Measurements from ENCODE around the gene AGAP3. TPM values are rescaled to one million over a fixed set of nuclear protein-coding genes. Genes with fewer than 3 reads are reported as not detected.

Gene AGAP3
- polyA plus RNA-seq, 4 donors, result 54.8 to 92.1 (median 68.4) TPM

GRCh38 chr7:151086802-151087244 lies 548 bp downstream of the AGAP3 start:
- DNase-seq (ENCODE audit: low read depth in 4 of 4, low spot score in 2 of 4), result no peak

GRCh38 chr7:151087245-151088018 lies 1.2 kb downstream of the AGAP3 start:
- no peak for DNase-seq (ENCODE audit: low read depth in 4 of 4, low spot score in 2 of 4)

GRCh38 chr7:151088019-151088855 lies 2.0 kb downstream of the AGAP3 start:
- no peak for DNase-seq (ENCODE audit: low read depth in 4 of 4, low spot score in 2 of 4)

GRCh38 chr7:151088856-151089699 lies 2.8 kb downstream of the AGAP3 start:
- DNase-seq (ENCODE audit: low read depth in 4 of 4, low spot score in 2 of 4), result no peak

- DNase-seq (ENCODE audit: low read depth in 4 of 4, low spot score in 2 of 4), result no peak
Measured at GRCh38 chr7:151089893-151090730, 3.8 kb downstream of the AGAP3 start.

- DNase-seq (ENCODE audit: low read depth in 4 of 4, low spot score in 2 of 4), result no peak
Measured at GRCh38 chr7:151091003-151091402, 4.7 kb downstream of the AGAP3 start.

GRCh38 chr7:151091431-151091830 lies 5.2 kb downstream of the AGAP3 start:
- no peak for DNase-seq (ENCODE audit: low read depth in 4 of 4, low spot score in 2 of 4)

GRCh38 chr7:151091988-151092387 lies 5.7 kb downstream of the AGAP3 start:
- DNase-seq (ENCODE audit: low read depth in 4 of 4, low spot score in 2 of 4), result no peak

GRCh38 chr7:151093748-151094147 lies 7.5 kb downstream of the AGAP3 start:
- no peak for DNase-seq (ENCODE audit: low read depth in 4 of 4, low spot score in 2 of 4)

- no peak for DNase-seq (ENCODE audit: low read depth in 4 of 4, low spot score in 2 of 4)
Measured at GRCh38 chr7:151094675-151095074, 8.4 kb downstream of the AGAP3 start.

GRCh38 chr7:151095123-151095797 lies 9.0 kb downstream of the AGAP3 start:
- no peak for DNase-seq (ENCODE audit: low read depth in 4 of 4, low spot score in 2 of 4)

GRCh38 chr7:151095828-151096475 lies 9.7 kb downstream of the AGAP3 start:
- no peak for DNase-seq (ENCODE audit: low read depth in 4 of 4, low spot score in 2 of 4)

GRCh38 chr7:151099486-151100211 lies 13.4 kb downstream of the AGAP3 start:
- DNase-seq (ENCODE audit: low read depth in 4 of 4, low spot score in 2 of 4), result no peak

- no peak for DNase-seq (ENCODE audit: low read depth in 4 of 4, low spot score in 2 of 4)
Measured at GRCh38 chr7:151100921-151101320, 14.6 kb downstream of the AGAP3 start.

- DNase-seq (ENCODE audit: low read depth in 4 of 4, low spot score in 2 of 4), result no peak
Measured at GRCh38 chr7:151101621-151102396, 15.5 kb downstream of the AGAP3 start.

GRCh38 chr7:151102991-151103390 lies 16.7 kb downstream of the AGAP3 start:
- DNase-seq (ENCODE audit: low read depth in 4 of 4, low spot score in 2 of 4), result no peak

- DNase-seq (ENCODE audit: low read depth in 4 of 4, low spot score in 2 of 4), result no peak
Measured at GRCh38 chr7:151103973-151104372, 17.7 kb downstream of the AGAP3 start.
